Gastroesophageal sphincter (tissue), 4 donors: ENCODE data around the gene MAP1B. TPM values are rescaled to one million over a fixed set of nuclear protein-coding genes. Genes with fewer than 3 reads are reported as not detected.
A peak's percentile ranks its signal among the peaks of the same experiment; 100 is the strongest.

Experiments used
- ATAC-seq: fragments of 150-250 bp; one replicate; pipeline ENCODE4 v1.9.1; 2016; ENCODE audit warnings: mild to moderate bottlenecking, moderate library complexity
- H3K27ac ChIP-seq, 4 donors: fragments of 200-600 bp; sonication (generic) in 3 of 4; 1 replicate in 3 of 4; 2 replicates in 1 of 4; pipeline ENCODE4 v1.5.1; 2016 to 2019
- H3K27me3 ChIP-seq: fragments of 200-600 bp; sonication (generic); one replicate; pipeline ENCODE4 v1.5.1; 2019
- H3K36me3 ChIP-seq, 2 donors: fragments of 200-600 bp; sonication (generic); one replicate each; pipeline ENCODE4 v1.5.1; 2019; ENCODE audit warnings: control low read depth in 1 of 2
- H3K4me1 ChIP-seq, 3 donors: fragments of 200-600 bp; sonication (generic); 1 replicate in 2 of 3; 2 replicates in 1 of 3; pipeline ENCODE4 v1.5.1; 2016 to 2019; ENCODE audit warnings: control low read depth in 2 of 3
- H3K4me3 ChIP-seq, 2 donors: fragments of 200-600 bp; sonication (generic); one replicate each; pipeline ENCODE4 v1.5.1; 2019; ENCODE audit warnings: mild to moderate bottlenecking in 1 of 2, moderate library complexity in 1 of 2
- H3K9me3 ChIP-seq, 3 donors: fragments of 200-600 bp; sonication (generic); one replicate each; pipeline ENCODE4 v1.5.1; 2017 to 2019; ENCODE audit warnings: control low read depth in 2 of 3
- EP300 ChIP-seq: sonication (generic); formaldehyde crosslinking; IDR thresholded peaks from one replicate; pipeline ENCODE4 v1.6.1; 2017; ENCODE audit warnings: antibody characterized with exemption, mild to moderate bottlenecking
- POLR2A ChIP-seq, 2 donors: fragments of 450-650 bp; IDR thresholded peaks; one replicate each; pipeline ENCODE4 v1.6.1; 2017; ENCODE audit warnings: antibody characterized with exemption in 2 of 2, mild to moderate bottlenecking in 2 of 2, moderate library complexity in 1 of 2
- POLR2AphosphoS5 ChIP-seq: sonication (generic); formaldehyde crosslinking; IDR thresholded peaks from one replicate; pipeline ENCODE4 v1.6.1; 2017; ENCODE audit warnings: antibody characterized with exemption
- WGBS, 2 donors: methylation state at CpG; one replicate each; pipeline ENCODE4 v1.1.5; 2018; ENCODE audit warnings: low coverage in 1 of 2; 5-methylcytosine and 5-hydroxymethylcytosine counted together
- total RNA-seq, 4 donors: library from RNA; depleted of rRNA; stranded (reverse); fragments of >200 nt; gene quantifications; one replicate each; pipeline ENCODE4 v1.1.0, GENCODE V29; 2016
- TF ChIP-seq, protein P1 (sequence below), 4 experiments: fragments of 200-600 bp in 2 of 4; fragments of 450-650 bp in 2 of 4; sonication (generic) in 1 of 4; IDR thresholded peaks; one replicate each; pipeline ENCODE4 v1.5.1; 2017 to 2019; ENCODE audit warnings: antibody characterized with exemption in 4 of 4, mild to moderate bottlenecking in 2 of 4, moderate library complexity in 2 of 4

Gene MAP1B
- total RNA-seq, 4 donors from 2014 or later: 601 to 1,344 (median 738) TPM

DNA sequence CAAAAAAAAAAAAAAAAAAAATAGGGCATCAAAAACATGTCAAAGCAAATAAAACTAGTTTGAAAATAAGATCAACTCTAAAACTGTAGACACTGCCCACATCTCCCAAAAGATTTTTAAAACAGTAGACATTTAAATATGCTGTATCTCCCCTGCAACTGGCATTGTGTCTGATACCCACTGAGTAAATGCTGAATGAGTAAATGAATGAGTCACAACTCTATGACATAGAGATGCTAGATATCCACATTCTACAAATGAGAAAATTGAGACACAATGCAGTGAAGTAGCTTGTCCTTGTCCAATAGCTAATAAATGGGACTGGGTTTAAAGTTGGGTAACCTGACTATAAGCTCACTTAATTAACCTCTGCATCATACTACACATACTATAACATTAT, 14.1 kb upstream of the MAP1B start:
- ATAC-seq: no peak
- no peak overlapping the region for H3K27ac ChIP-seq
- H3K4me3 ChIP-seq: no peak overlapping the region
- H3K9me3 ChIP-seq: no peaks in the 10 kb centered on the region
- no peaks in the 10 kb centered on the region for H3K27me3 ChIP-seq
- no peaks in the 10 kb centered on the region for H3K36me3 ChIP-seq
- no peaks in the 10 kb centered on the region for H3K4me1 ChIP-seq
- TF ChIP-seq EP300: no peak
- TF ChIP-seq POLR2AphosphoS5: no peak
- TF ChIP-seq, protein P1, sequence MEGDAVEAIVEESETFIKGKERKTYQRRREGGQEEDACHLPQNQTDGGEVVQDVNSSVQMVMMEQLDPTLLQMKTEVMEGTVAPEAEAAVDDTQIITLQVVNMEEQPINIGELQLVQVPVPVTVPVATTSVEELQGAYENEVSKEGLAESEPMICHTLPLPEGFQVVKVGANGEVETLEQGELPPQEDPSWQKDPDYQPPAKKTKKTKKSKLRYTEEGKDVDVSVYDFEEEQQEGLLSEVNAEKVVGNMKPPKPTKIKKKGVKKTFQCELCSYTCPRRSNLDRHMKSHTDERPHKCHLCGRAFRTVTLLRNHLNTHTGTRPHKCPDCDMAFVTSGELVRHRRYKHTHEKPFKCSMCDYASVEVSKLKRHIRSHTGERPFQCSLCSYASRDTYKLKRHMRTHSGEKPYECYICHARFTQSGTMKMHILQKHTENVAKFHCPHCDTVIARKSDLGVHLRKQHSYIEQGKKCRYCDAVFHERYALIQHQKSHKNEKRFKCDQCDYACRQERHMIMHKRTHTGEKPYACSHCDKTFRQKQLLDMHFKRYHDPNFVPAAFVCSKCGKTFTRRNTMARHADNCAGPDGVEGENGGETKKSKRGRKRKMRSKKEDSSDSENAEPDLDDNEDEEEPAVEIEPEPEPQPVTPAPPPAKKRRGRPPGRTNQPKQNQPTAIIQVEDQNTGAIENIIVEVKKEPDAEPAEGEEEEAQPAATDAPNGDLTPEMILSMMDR (IDR thresholded peaks at IDR 0.05): no peak
- no peak for TF ChIP-seq POLR2A (IDR thresholded peaks at IDR 0.05)

GRCh38 chr5:72093824-72094223, 13.5 kb upstream of the MAP1B start:
- no peaks in the 10 kb centered on the region for H3K27me3 ChIP-seq
- H3K36me3 ChIP-seq: no peaks in the 10 kb centered on the region
- 83 to 87% methylated on average over 3 of the region's 3 CpGs for WGBS, 2 donors
- H3K4me3 ChIP-seq: no peak overlapping the region
- no peaks in the 10 kb centered on the region for H3K9me3 ChIP-seq
- no peak for TF ChIP-seq POLR2AphosphoS5
- no peak for TF ChIP-seq POLR2A (IDR thresholded peaks at IDR 0.05)
- no peak for TF ChIP-seq EP300
- TF ChIP-seq, protein P1 (IDR thresholded peaks at IDR 0.05): no peak
- no peak overlapping the region for H3K27ac ChIP-seq
- no peak for ATAC-seq
- H3K4me1 ChIP-seq: no peaks in the 10 kb centered on the region

GRCh38 chr5:72096602-72097188, 10.6 kb upstream of the MAP1B start:
- Histone ChIP-seq H3K36me3 (no peaks in the 10 kb centered on the region), H3K27me3 (no peaks in the 10 kb centered on the region), H3K27ac (no peak overlapping the region), H3K9me3 (no peaks in the 10 kb centered on the region), H3K4me1 (no peaks in the 10 kb centered on the region), H3K4me3 (no peak overlapping the region)
- no peak for TF ChIP-seq EP300
- no peak for TF ChIP-seq POLR2A (IDR thresholded peaks at IDR 0.05)
- TF ChIP-seq, protein P1 (IDR thresholded peaks at IDR 0.05): no peak
- TF ChIP-seq POLR2AphosphoS5: no peak
- no peak for ATAC-seq
- WGBS, 2 donors: 74 to 80% methylated on average over 1 to 6 of the region's 6 CpGs

DNA sequence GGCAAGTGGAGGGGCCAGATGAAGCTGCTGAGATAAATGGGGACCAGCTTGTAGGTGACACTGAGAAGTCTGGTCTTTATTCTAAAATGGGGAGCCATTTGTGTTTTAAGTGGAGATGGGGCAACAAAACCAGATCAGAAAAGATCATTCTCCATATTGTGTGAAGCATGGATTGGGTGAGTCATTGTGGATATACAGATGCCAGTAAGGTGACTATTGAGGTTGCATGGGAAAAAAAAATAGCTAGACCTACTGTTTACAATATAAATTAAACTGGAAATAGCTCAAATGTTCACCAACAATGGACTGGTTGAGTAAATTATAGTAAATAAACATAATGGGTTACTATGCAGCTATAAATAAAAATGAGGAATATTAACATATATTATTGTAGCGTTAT, 5.4 kb upstream of the MAP1B start:
- Histone ChIP-seq H3K4me3 (no peak overlapping the region), H3K27ac (no peak overlapping the region), H3K4me1 (peaks cover 0 to 5% (median 0%) of the 10 kb centered on the region in 3 donors), H3K36me3 (no peaks in the 10 kb centered on the region), H3K27me3 (peaks cover under 1% of the 10 kb centered on the region), H3K9me3 (no peaks in the 10 kb centered on the region)
- no peak for TF ChIP-seq EP300
- no peak for TF ChIP-seq POLR2AphosphoS5
- no peak for TF ChIP-seq POLR2A (IDR thresholded peaks at IDR 0.05)
- TF ChIP-seq, protein P1 (IDR thresholded peaks at IDR 0.05): no peak
- WGBS, 2 donors: 94 to 100% methylated on average over 1 of the region's 1 CpG
- no peak for ATAC-seq

GRCh38 chr5:72106817-72107130, 501 bp upstream of the MAP1B start:
- 27% methylated on average over 6 of the region's 11 CpGs; no CpG with 5 or more reads in 1 of the 2 donors for WGBS, 2 donors
- Histone ChIP-seq H3K36me3 (no peaks in the 10 kb centered on the region), H3K9me3 (no peaks in the 10 kb centered on the region), H3K4me3 (peak overlapping the region; percentile 81 to 82), H3K4me1 (peaks cover 0 to 40% (median 0%) of the 10 kb centered on the region in 3 donors), H3K27me3 (peaks cover 7% of the 10 kb centered on the region), H3K27ac (peak overlapping the region in 3 of 4 donors; percentile 86 to 96 (median 93))
- no peak for TF ChIP-seq POLR2A (IDR thresholded peaks at IDR 0.05)
- TF ChIP-seq POLR2AphosphoS5: no peak
- TF ChIP-seq EP300: no peak
- TF ChIP-seq, protein P1 (IDR thresholded peaks at IDR 0.05): no peak
- no peak for ATAC-seq
